HG03469 (cell line): ENCODE results near the gene LSM8.
A peak's percentile ranks its signal among the peaks of the same experiment; 100 is the strongest.
"Not testable (repeated sequence)": the region's sequence is repeated elsewhere in the genome, so short reads cannot be mapped to it uniquely, and the experiment has no call there.

Experiments
- ATAC-seq: cut with Tn5 transposase; IDR thresholded peaks from one replicate; pipeline ENCODE4 v1.9.1; 2021; ENCODE audit warnings: mild to moderate bottlenecking, moderate library complexity, moderate number of reproducible peaks; ENCODE audit not compliant: unreplicated experiment

LSM8 gene

GRCh38 chr7:118183786-118184564, at the start of gene LSM8:
TSS of gene LSM8 (plus strand) at chr7:118184164. CDS start at chr7:118184224, 60 bp downstream.
- peak; percentile 99 for ATAC-seq

- ATAC-seq: not testable (repeated sequence)
Observed at GRCh38 chr7:118134420-118134819, 49.5 kb upstream of the LSM8 start.

- no peak for ATAC-seq
Observed at GRCh38 chr7:118140468-118140867, 43.5 kb upstream of the LSM8 start.

- no peak for ATAC-seq
Observed at GRCh38 chr7:118142012-118142411, 42.0 kb upstream of the LSM8 start.

- no peak for ATAC-seq
Observed at GRCh38 chr7:118148930-118149329, 35.0 kb upstream of the LSM8 start.

GRCh38 chr7:118149394-118149793, 34.6 kb upstream of the LSM8 start:
- ATAC-seq: no peak

- ATAC-seq: no peak
Observed at GRCh38 chr7:118151671-118152070, 32.3 kb upstream of the LSM8 start.

- no peak for ATAC-seq
Observed at GRCh38 chr7:118152149-118152548, 31.8 kb upstream of the LSM8 start.

- no peak for ATAC-seq
Observed at GRCh38 chr7:118152654-118153053, 31.3 kb upstream of the LSM8 start.

- no peak for ATAC-seq
Observed at GRCh38 chr7:118153551-118154177, 30.3 kb upstream of the LSM8 start.

GRCh38 chr7:118158766-118159165, 25.2 kb upstream of the LSM8 start:
- no peak for ATAC-seq

- no peak for ATAC-seq
Observed at GRCh38 chr7:118169146-118169545, 14.8 kb upstream of the LSM8 start.

- no peak for ATAC-seq
Observed at GRCh38 chr7:118175740-118176139, 8.2 kb upstream of the LSM8 start.

GRCh38 chr7:118179191-118179590, 4.8 kb upstream of the LSM8 start:
- ATAC-seq: no peak

GRCh38 chr7:118182593-118183427, 1.2 kb upstream of the LSM8 start:
- no peak for ATAC-seq

GRCh38 chr7:118183428-118183785, 557 bp upstream of the LSM8 start:
- ATAC-seq: no peak

GRCh38 chr7:118184565-118184940, 589 bp downstream of the LSM8 start:
- ATAC-seq: no peak

- no peak for ATAC-seq
Observed at GRCh38 chr7:118185163-118185860, 1.3 kb downstream of the LSM8 start.

- ATAC-seq: no peak
Observed at GRCh38 chr7:118186501-118186900, 2.5 kb downstream of the LSM8 start.

- no peak for ATAC-seq
Observed at GRCh38 chr7:118194571-118194970, 10.6 kb downstream of the LSM8 start.

- ATAC-seq: peak; percentile 75
Observed at GRCh38 chr7:118195837-118196474, 12.0 kb downstream of the LSM8 start.
